Keratinocyte (primary cell): Measurements from ENCODE around the gene CCR5AS.

Experiments used
- DNase-seq: peaks from one replicate; pipeline ENCODE4 v3.0.0-alpha.2; 2011; ENCODE audit warnings: low read depth, missing footprints, low spot score
- FAIRE-seq: peaks from 2 replicates; lab custom pipeline; 2011; peaks lifted over from hg19 to GRCh38; lab: Jason Lieb, UNC
- H2AFZ ChIP-seq: 2 replicates; pipeline ENCODE4 v1.6.0; 2012; ENCODE audit warnings: low read length, control low read depth, inconsistent platforms; ENCODE audit not compliant: control insufficient read depth
- H3K27ac ChIP-seq: 2 replicates; pipeline ENCODE4 v1.5.1; 2011; ENCODE audit warnings: low read length; ENCODE audit not compliant: control insufficient read depth, insufficient read depth
- H3K27me3 ChIP-seq: 3 replicates; pipeline ENCODE4 v1.6.0; 2011; ENCODE audit warnings: low read length; ENCODE audit not compliant: control insufficient read depth, insufficient read depth; ENCODE audit errors: extremely low read depth
- H3K36me3 ChIP-seq, 2 experiments: 2 replicates in 1 of 2; 3 replicates in 1 of 2; pipeline ENCODE4 v1.5.1; 2011; ENCODE audit warnings: low read length in 2 of 2, mild to moderate bottlenecking in 1 of 2; ENCODE audit not compliant: control insufficient read depth in 2 of 2, insufficient read depth in 2 of 2; ENCODE audit errors: extremely low read depth in 1 of 2
- H3K4me1 ChIP-seq: 3 replicates; pipeline ENCODE4 v1.5.1; 2011; ENCODE audit warnings: low read length; ENCODE audit not compliant: control insufficient read depth, insufficient read depth; ENCODE audit errors: extremely low read depth
- H3K4me2 ChIP-seq: 3 replicates; pipeline ENCODE4 v1.6.0; 2011; ENCODE audit warnings: low read depth, low read length; ENCODE audit not compliant: control insufficient read depth, insufficient read depth; ENCODE audit errors: extremely low read depth
- H3K4me3 ChIP-seq, 3 experiments: fragments of 200-600 bp in 1 of 3; sonication (generic) in 1 of 3; 2 replicates in 2 of 3; 3 replicates in 1 of 3; pipeline ENCODE4 v1.5.1; 2011 to 2016; ENCODE audit warnings: low read length in 3 of 3, mild to moderate bottlenecking in 3 of 3, control low read depth in 2 of 3, inconsistent platforms in 1 of 3, low read depth in 1 of 3, mixed read lengths in 1 of 3, mixed run types in 1 of 3, moderate library complexity in 1 of 3; ENCODE audit not compliant: control insufficient read depth in 2 of 3, insufficient read depth in 2 of 3; ENCODE audit errors: extremely low read depth in 1 of 3
- H3K79me2 ChIP-seq: 2 replicates; pipeline ENCODE4 v1.6.0; 2012; ENCODE audit warnings: low read length; ENCODE audit not compliant: control insufficient read depth, insufficient read depth
- H3K9ac ChIP-seq: 3 replicates; pipeline ENCODE4 v1.6.0; 2011; ENCODE audit warnings: low read length; ENCODE audit not compliant: control insufficient read depth, insufficient read depth; ENCODE audit errors: extremely low read depth
- H3K9me1 ChIP-seq: 3 replicates; pipeline ENCODE4 v1.6.0; 2011; ENCODE audit warnings: low read length; ENCODE audit not compliant: control insufficient read depth, insufficient read depth; ENCODE audit errors: extremely low read depth
- H3K9me3 ChIP-seq: 2 replicates; pipeline ENCODE4 v1.5.1; 2012; ENCODE audit warnings: low read depth, low read length; ENCODE audit not compliant: control insufficient read depth
- H4K20me1 ChIP-seq: 3 replicates; pipeline ENCODE4 v1.6.0; 2011; ENCODE audit warnings: low read length; ENCODE audit not compliant: control insufficient read depth, insufficient read depth; ENCODE audit errors: extremely low read depth
- CTCF ChIP-seq, 3 experiments: IDR thresholded peaks in 1 of 3; conservative IDR thresholded peaks in 1 of 3; optimal IDR thresholded peaks in 1 of 3; 2 replicates in 2 of 3; 3 replicates in 1 of 3; pipeline versions ENCODE3 to v1.5.1; 2011; ENCODE audit warnings: low read length in 3 of 3, mild to moderate bottlenecking in 3 of 3, moderate library complexity in 2 of 3, control low read depth in 1 of 3, inconsistent platforms in 1 of 3; ENCODE audit not compliant: insufficient read depth in 2 of 3; ENCODE audit errors: extremely low read depth in 1 of 3
- EZH2 ChIP-seq: IDR thresholded peaks from one replicate; pipeline ENCODE4 v1.6.1; 2012; ENCODE audit warnings: inconsistent platforms, mild to moderate bottlenecking, low read length, moderate library complexity
- dilution Hi-C: fragments of 300-500 bp; cut with MboI; formaldehyde crosslinking; loops from one replicate; pipeline ENCODE4 v1.7.0; 2020; ENCODE audit warnings: low sequenced_read_pairs; ENCODE audit not compliant: extremely low pct_ligation_motif_present

The CCR5AS gene

GRCh38 chr3:46423588-46423987 lies 16.7 kb upstream of the CCR5AS start:
- Histone ChIP-seq H3K27ac (peak overlapping the region; percentile 71), H3K9me1 (no peaks in the 10 kb centered on the region), H2AFZ (no peak overlapping the region), H3K79me2 (no peaks in the 10 kb centered on the region), H3K9me3 (no peaks in the 10 kb centered on the region), H3K4me3 (no peak overlapping the region), H3K9ac (peak overlapping the region; percentile 51), H3K27me3 (no peaks in the 10 kb centered on the region), H3K4me1 (peaks cover 28% of the 10 kb centered on the region), H3K36me3 (no peaks in the 10 kb centered on the region), H3K4me2 (no peak overlapping the region), H4K20me1 (no peaks in the 10 kb centered on the region)
- DNase-seq = peak; percentile 75
- no peak for TF ChIP-seq CTCF (optimal IDR thresholded peaks at IDR 0.05 in 1 of 3, IDR thresholded peaks at IDR 0.05 in 1 of 3, conservative IDR thresholded peaks at IDR 0.05 in 1 of 3; ENCODE audit: extremely low read depth in 1 of 3, insufficient read depth in 2 of 3, low read length in 3 of 3)
- TF ChIP-seq EZH2 = no peak
- peak; percentile 68 for FAIRE-seq
- dilution Hi-C loops = no loop called here

GRCh38 chr3:46422617-46423016 lies 15.8 kb upstream of the CCR5AS start:
- H3K36me3 ChIP-seq = no peaks in the 10 kb centered on the region
- H2AFZ ChIP-seq = no peak overlapping the region
- H3K9ac ChIP-seq = no peak overlapping the region
- FAIRE-seq (peak; percentile 84), DNase-seq (peak; percentile 92)
- H3K27ac ChIP-seq = peak overlapping the region; percentile 71
- H3K9me1 ChIP-seq = no peaks in the 10 kb centered on the region
- H3K79me2 ChIP-seq = no peaks in the 10 kb centered on the region
- H3K4me1 ChIP-seq = peaks cover 27% of the 10 kb centered on the region
- H3K4me2 ChIP-seq = no peak overlapping the region
- dilution Hi-C loops = no loop called here
- no peaks in the 10 kb centered on the region for H3K9me3 ChIP-seq
- no peaks in the 10 kb centered on the region for H3K27me3 ChIP-seq
- no peak overlapping the region for H3K4me3 ChIP-seq
- no peaks in the 10 kb centered on the region for H4K20me1 ChIP-seq
- no peak for TF ChIP-seq CTCF (optimal IDR thresholded peaks at IDR 0.05 in 1 of 3, IDR thresholded peaks at IDR 0.05 in 1 of 3, conservative IDR thresholded peaks at IDR 0.05 in 1 of 3; ENCODE audit: extremely low read depth in 1 of 3, insufficient read depth in 2 of 3, low read length in 3 of 3)
- no peak for TF ChIP-seq EZH2
